H1 (cell line): ENCODE data around the gene COX6A2. TPM values are rescaled to one million over a fixed set of nuclear protein-coding genes. Genes with fewer than 3 reads are reported as not detected.
"Not testable (repeated sequence)": the region's sequence is repeated elsewhere in the genome, so short reads cannot be mapped to it uniquely, and the experiment has no call there.

ENCODE experiments used
- CTCF ChIA-PET: fragments of 300-600 bp; sonication (Branson Sonifier 250); formaldehyde crosslinking; loops from one replicate; lab custom pipeline; 2021; ENCODE audit not compliant: partially characterized antibody; lab: Charles Lee
- POLR2A ChIA-PET: fragments of 300-600 bp; sonication (Branson Sonifier 250); formaldehyde crosslinking; loops from one replicate; lab custom pipeline; 2021; ENCODE audit warnings: inconsistent platforms; ENCODE audit not compliant: partially characterized antibody; lab: Charles Lee
- DNase-seq, 2 experiments: peaks; one replicate each; pipeline versions ENCODE4 v3.0.0 to v3.0.0-alpha.2; 2010 to 2022; ENCODE audit warnings: low spot score in 2 of 2, low read depth in 1 of 2, mixed read lengths in 1 of 2
- FAIRE-seq: peaks from 2 replicates; lab custom pipeline; 2011; peaks lifted over from hg19 to GRCh38; lab: Jason Lieb, UNC
- H2AFZ ChIP-seq: 2 replicates; pipeline ENCODE4 v1.8.1; 2012; ENCODE audit warnings: low read length, inconsistent platforms
- H2AK5ac ChIP-seq: 2 replicates; pipeline ENCODE4 v1.6.1; 2013; ENCODE audit warnings: low read depth, low read length
- H2BK120ac ChIP-seq: replicated peaks from 2 replicates; pipeline ENCODE3; 2013; ENCODE audit warnings: low read depth, low read length, inconsistent platforms
- H2BK12ac ChIP-seq: 2 replicates; pipeline ENCODE4 v1.6.1; 2013; ENCODE audit warnings: low read depth, low read length
- H2BK15ac ChIP-seq: 2 replicates; pipeline ENCODE4 v1.6.1; 2013; ENCODE audit warnings: low read length
- H2BK20ac ChIP-seq: 2 replicates; pipeline ENCODE4 v1.6.1; 2013; ENCODE audit warnings: low read length
- H2BK5ac ChIP-seq: 2 replicates; pipeline ENCODE4 v1.6.1; 2013; ENCODE audit warnings: low read depth, low read length
- H3K14ac ChIP-seq: 2 replicates; pipeline ENCODE4 v1.6.1; 2013; ENCODE audit warnings: inconsistent platforms; ENCODE audit not compliant: insufficient read length
- H3K18ac ChIP-seq: 2 replicates; pipeline ENCODE4 v1.6.1; 2013; ENCODE audit warnings: low read length; ENCODE audit errors: extremely low read depth
- H3K23ac ChIP-seq: 2 replicates; pipeline ENCODE4 v1.6.1; 2013; ENCODE audit warnings: inconsistent platforms; ENCODE audit not compliant: insufficient read length
- H3K23me2 ChIP-seq: 2 replicates; pipeline ENCODE4 v1.6.1; 2013; ENCODE audit warnings: low read depth, low read length
- H3K27ac ChIP-seq: 2 replicates; pipeline ENCODE4 v1.6.1; 2011; ENCODE audit warnings: low read depth, low read length, inconsistent platforms
- H3K27me3 ChIP-seq, 4 experiments: replicated peaks in 1 of 4; 1 replicate in 1 of 4; 2 replicates in 3 of 4; pipeline versions ENCODE4 v1.6.1 to v1.8.1; 2011 to 2013; ENCODE audit warnings: low read length in 3 of 4, mild to moderate bottlenecking in 3 of 4, inconsistent platforms in 2 of 4, mixed read lengths in 2 of 4, moderate library complexity in 1 of 4; ENCODE audit not compliant: control insufficient read depth in 3 of 4, insufficient read depth in 3 of 4; ENCODE audit errors: extremely low read depth in 1 of 4
- H3K36me3 ChIP-seq, 4 experiments: 2 replicates each; pipeline versions ENCODE4 v1.6.1 to v1.8.1; 2011 to 2013; ENCODE audit warnings: mild to moderate bottlenecking in 4 of 4, low read length in 3 of 4, moderate library complexity in 2 of 4, control low read depth in 1 of 4, inconsistent platforms in 1 of 4; ENCODE audit not compliant: insufficient read depth in 4 of 4, control insufficient read depth in 2 of 4
- H3K4ac ChIP-seq: replicated peaks from 2 replicates; pipeline ENCODE3; 2013; ENCODE audit warnings: low read length, low read depth, mixed read lengths, inconsistent platforms; ENCODE audit not compliant: insufficient read length
- H3K4me1 ChIP-seq, 4 experiments: replicated peaks in 1 of 4; 1 replicate in 1 of 4; 2 replicates in 3 of 4; pipeline versions ENCODE4 v1.6.1 to v1.8.1; 2011 to 2013; ENCODE audit warnings: low read length in 3 of 4, inconsistent platforms in 2 of 4, mixed read lengths in 1 of 4; ENCODE audit not compliant: insufficient read depth in 4 of 4, control insufficient read depth in 3 of 4
- H3K4me2 ChIP-seq, 2 experiments: 2 replicates each; pipeline versions ENCODE4 v1.6.1 to v1.8.1; 2011 to 2013; ENCODE audit warnings: low read depth in 2 of 2, low read length in 2 of 2, control low read depth in 1 of 2, inconsistent platforms in 1 of 2, mild to moderate bottlenecking in 1 of 2; ENCODE audit not compliant: insufficient read depth in 1 of 2
- H3K4me3 ChIP-seq, 4 experiments: fragments of 200-600, 300-600 bp in 1 of 4; sonication (generic), shearing (Covaris generic), sonication (Bioruptor Twin) in 1 of 4; 2 replicates each; pipeline versions ENCODE4 v1.5.1 to v1.8.1; 2011 to 2016; ENCODE audit warnings: low read length in 4 of 4, low read depth in 3 of 4, control low read depth in 2 of 4, inconsistent platforms in 2 of 4, mild to moderate bottlenecking in 2 of 4, mixed read lengths in 1 of 4, moderate library complexity in 1 of 4; ENCODE audit not compliant: insufficient read depth in 2 of 4; ENCODE audit errors: extremely low read depth in 1 of 4
- H3K56ac ChIP-seq: replicated peaks from 2 replicates; pipeline ENCODE3; 2013; ENCODE audit warnings: low read depth, mild to moderate bottlenecking, mixed read lengths, low read length, inconsistent platforms; ENCODE audit not compliant: insufficient read length
- H3K79me1 ChIP-seq: 2 replicates; pipeline ENCODE4 v1.6.1; 2013; ENCODE audit warnings: low read depth, low read length, control low read depth
- H3K79me2 ChIP-seq, 2 experiments: 2 replicates each; pipeline versions ENCODE4 v1.6.1 to v1.8.1; 2012 to 2013; ENCODE audit warnings: low read length in 2 of 2, mild to moderate bottlenecking in 2 of 2, inconsistent platforms in 1 of 2; ENCODE audit not compliant: insufficient read depth in 2 of 2, control insufficient read depth in 1 of 2
- H3K9ac ChIP-seq, 4 experiments: replicated peaks in 1 of 4; 1 replicate in 1 of 4; 2 replicates in 3 of 4; pipeline versions ENCODE4 v1.6.1 to v1.8.1; 2011 to 2013; ENCODE audit warnings: low read depth in 3 of 4, low read length in 3 of 4, control low read depth in 2 of 4, mild to moderate bottlenecking in 2 of 4, moderate library complexity in 2 of 4, inconsistent platforms in 1 of 4; ENCODE audit errors: extremely low read depth in 1 of 4
- H3K9me3 ChIP-seq, 2 experiments: 2 replicates each; pipeline versions ENCODE4 v1.6.1 to v1.8.1; 2012 to 2013; ENCODE audit warnings: mild to moderate bottlenecking in 2 of 2, moderate library complexity in 2 of 2, control low read depth in 1 of 2, inconsistent platforms in 1 of 2, low read depth in 1 of 2, low read length in 1 of 2, mixed read lengths in 1 of 2; ENCODE audit not compliant: insufficient read depth in 2 of 2
- H4K20me1 ChIP-seq, 2 experiments: replicated peaks in 1 of 2; 2 replicates each; pipeline versions ENCODE3 to v1.8.1; 2011 to 2013; ENCODE audit warnings: inconsistent platforms in 2 of 2, low read length in 2 of 2, mild to moderate bottlenecking in 1 of 2; ENCODE audit not compliant: insufficient read depth in 2 of 2, control insufficient read depth in 1 of 2
- H4K5ac ChIP-seq: 2 replicates; pipeline ENCODE4 v1.6.1; 2013; ENCODE audit warnings: low read length, low read depth, mixed read lengths, inconsistent platforms; ENCODE audit not compliant: insufficient read length
- H4K8ac ChIP-seq: 2 replicates; pipeline ENCODE4 v1.8.0; 2013; ENCODE audit warnings: mild to moderate bottlenecking, moderate library complexity, low read length, inconsistent platforms; ENCODE audit not compliant: insufficient read depth; ENCODE audit errors: extremely low read depth
- H4K91ac ChIP-seq: replicated peaks from 2 replicates; pipeline ENCODE3; 2013; ENCODE audit warnings: low read length, mixed read lengths, inconsistent platforms; ENCODE audit not compliant: insufficient read length
- BACH1 ChIP-seq: IDR thresholded peaks from 2 replicates; pipeline ENCODE4 v1.6.1; 2012; ENCODE audit warnings: low read length, improper control_type of control experiment
- CEBPB ChIP-seq: IDR thresholded peaks from 2 replicates; pipeline ENCODE4 v1.6.1; 2012; ENCODE audit warnings: low read depth, low read length
- KDM1A ChIP-seq: fragments of 200-600, 300-600 bp; sonication (generic); IDR thresholded peaks from 2 replicates; pipeline ENCODE4 v1.7.1; 2016; ENCODE audit warnings: mild to moderate bottlenecking, low read length, borderline replicate concordance
- KDM5A ChIP-seq: fragments of 200-600 bp; IDR thresholded peaks from 2 replicates; pipeline ENCODE4 v1.7.1; 2012; ENCODE audit warnings: mild to moderate bottlenecking, low read length, inconsistent platforms, mixed read lengths
- SIN3A ChIP-seq, 2 experiments: IDR thresholded peaks in 1 of 2; conservative IDR thresholded peaks in 1 of 2; 2 replicates each; pipeline ENCODE4 v1.6.1; 2011 to 2012; ENCODE audit warnings: low read length in 2 of 2, improper control_type of control experiment in 1 of 2, low read depth in 1 of 2, mild to moderate bottlenecking in 1 of 2
- SIRT6 ChIP-seq: IDR thresholded peaks from one replicate; pipeline ENCODE4 v1.7.1; 2012; ENCODE audit warnings: low read length, inconsistent platforms
- SP1 ChIP-seq: IDR thresholded peaks from 2 replicates; pipeline ENCODE4 v1.6.1; 2011; ENCODE audit warnings: low read depth, low read length
- TAF1 ChIP-seq: IDR thresholded peaks from 2 replicates; pipeline ENCODE4 v1.6.1; 2011; ENCODE audit warnings: mild to moderate bottlenecking, low read depth, low read length
- TCF12 ChIP-seq: IDR thresholded peaks from 2 replicates; pipeline ENCODE4 v1.6.1; 2011; ENCODE audit warnings: low read depth, mild to moderate bottlenecking, low read length
- USF2 ChIP-seq: IDR thresholded peaks from 2 replicates; pipeline ENCODE4 v1.6.1; 2011; ENCODE audit warnings: low read length, improper control_type of control experiment
- WGBS, 2 experiments: shearing (Covaris generic) in 1 of 2; methylation state at CpG; one replicate each; pipeline versions ENCODE4 v1.1.6 to v1.1.7; 2013 to 2015; ENCODE audit warnings: low lambda C conversion rate in 2 of 2, mixed read lengths in 2 of 2, inconsistent platforms in 1 of 2, low coverage in 1 of 2, missing lambda C conversion rate in 1 of 2; ENCODE audit not compliant: insufficient replicate concordance in 2 of 2, insufficient coverage in 1 of 2, insufficient read length in 1 of 2; ENCODE audit errors: extremely low coverage in 1 of 2, missing lambda C conversion rate in 1 of 2; 5-methylcytosine and 5-hydroxymethylcytosine counted together
- polyA plus RNA-seq, 7 experiments: library from polyadenylated mRNA; depleted of rRNA in 3 of 7; stranded (reverse) in 5 of 7; unstranded in 2 of 7; fragments of >200 nt in 5 of 7; fragments of 200-250 nt in 2 of 7; gene quantifications; 1 replicate in 5 of 7; 2 replicates in 1 of 7; 4 replicates in 1 of 7; pipeline versions ENCODE4 v1.2.1 to v1.2.3, GENCODE V29; 2011 to 2013; ENCODE audit warnings: missing spikeins in 2 of 7, mixed read lengths in 2 of 7
- total RNA-seq: library from RNA; stranded (reverse); fragmentation: NEBNext Ultra II Directional; extraction: Animal tissue kit (Norgen Biotek cat#: 25700); gene quantifications from 2 replicates; pipeline ENCODE4 v1.2.1, GENCODE V29; 2021

COX6A2 gene
- total and polyA plus RNA-seq, 2 of the 8 experiments (the other 6 are each of a cell fraction or from before 2014, with no cell fraction given), result 0.79 TPM; not detected in 1

- TF ChIP-seq SIRT6, result no peak
- no peak for TF ChIP-seq TAF1
- TF ChIP-seq KDM5A, result no peak
- no peak for TF ChIP-seq SP1
- TF ChIP-seq USF2, result no peak
- no peak for TF ChIP-seq TCF12
- TF ChIP-seq SIN3A (conservative IDR thresholded peaks at IDR 0.05 in 1 of 2, IDR thresholded peaks at IDR 0.05 in 1 of 2; ENCODE audit: low read depth in 1 of 2, low read length in 2 of 2), result no peak
- no peak for TF ChIP-seq CEBPB
- TF ChIP-seq KDM1A, result no peak
- no peak for TF ChIP-seq BACH1
Measured at GRCh38 chr16:31417916-31418315, 10.2 kb downstream of the COX6A2 start (continued).

- H3K9me3 ChIP-seq, H3K18ac ChIP-seq, H3K23me2 ChIP-seq, POLR2A ChIA-PET, H3K4me2 ChIP-seq, H2AFZ ChIP-seq, H4K20me1 ChIP-seq, H2AK5ac ChIP-seq, H3K36me3 ChIP-seq, H3K79me1 ChIP-seq, H3K4ac ChIP-seq, H2BK120ac ChIP-seq, DNase-seq, FAIRE-seq, H3K14ac ChIP-seq, H3K56ac ChIP-seq, H3K9ac ChIP-seq, H3K27ac ChIP-seq, H3K79me2 ChIP-seq, H2BK15ac ChIP-seq, H4K91ac ChIP-seq, H3K27me3 ChIP-seq, H4K5ac ChIP-seq, H3K23ac ChIP-seq, H2BK12ac ChIP-seq, H3K4me3 ChIP-seq, H2BK5ac ChIP-seq, H4K8ac ChIP-seq, H3K4me1 ChIP-seq, H2BK20ac ChIP-seq: not testable (repeated sequence)
- CTCF ChIA-PET, result interaction anchor here (0.6 to 1.3 kb wide), 2 partner anchors 34 to 216 kb away, joined by 3 to 4 read pairs; no protein-coding TSS in a partner anchor
- 84% methylated on average over 2 of the region's 2 CpGs; no CpG with 5 or more reads in 1 of the 2 experiments for WGBS, 2 experiments
Measured at GRCh38 chr16:31417036-31417435, 11.1 kb downstream of the COX6A2 start.
